Stomach smooth muscle (tissue), 2 donors: Measurements from ENCODE around the gene CIB1.

ENCODE experiments used
- H3K27ac ChIP-seq: one replicate; pipeline ENCODE4 v1.7.0; 2013; ENCODE audit warnings: mild to moderate bottlenecking, low read length, inconsistent platforms
- H3K27me3 ChIP-seq, 2 donors: one replicate each; pipeline ENCODE4 v1.7.0; 2013; ENCODE audit warnings: low read length in 2 of 2; ENCODE audit not compliant: insufficient read depth in 2 of 2, control insufficient read depth in 1 of 2
- H3K36me3 ChIP-seq, 2 donors: one replicate each; pipeline ENCODE4 v1.7.0; 2013; ENCODE audit warnings: low read length in 2 of 2; ENCODE audit not compliant: control insufficient read depth in 2 of 2, insufficient read depth in 2 of 2
- H3K4me1 ChIP-seq: one replicate; pipeline ENCODE4 v1.7.0; 2013; ENCODE audit warnings: low read length; ENCODE audit not compliant: control insufficient read depth, insufficient read depth
- H3K4me3 ChIP-seq, 2 donors: one replicate each; pipeline ENCODE4 v1.7.0; 2013; ENCODE audit warnings: low read length in 2 of 2
- H3K9ac ChIP-seq, 2 donors: one replicate each; pipeline ENCODE4 v1.7.0; 2013; ENCODE audit warnings: low read length in 2 of 2, mild to moderate bottlenecking in 1 of 2
- H3K9me3 ChIP-seq, 2 donors: one replicate each; pipeline ENCODE4 v1.7.0; 2013; ENCODE audit warnings: low read length in 2 of 2; ENCODE audit not compliant: control insufficient read depth in 2 of 2
- donor health status: healthy.
- donor health status: Pancreatic carcinoma.

The CIB1 gene

DNA sequence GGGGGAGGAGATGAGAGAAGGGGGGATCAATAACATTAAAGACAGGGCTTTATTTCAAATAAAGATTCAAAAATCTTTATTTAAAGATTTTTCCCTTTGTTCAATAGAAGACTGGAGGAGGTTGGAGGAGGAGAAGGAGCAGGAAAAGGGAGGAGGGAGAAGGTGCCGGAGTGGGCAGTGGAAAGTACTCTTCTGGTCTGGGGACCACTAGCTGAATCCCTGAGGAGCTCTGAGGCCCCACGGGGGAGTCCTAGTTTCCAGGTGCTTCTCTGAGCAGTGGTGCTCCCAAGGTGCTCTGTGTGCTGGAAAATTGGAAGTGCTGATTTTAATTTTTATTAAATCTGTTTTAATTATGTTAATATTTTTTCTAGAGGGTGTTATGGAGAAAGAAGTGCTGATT is 52.0 kb downstream of the CIB1 start:
- Histone ChIP-seq H3K9me3 (no peaks in the 10 kb centered on the region), H3K27me3 (no peaks in the 10 kb centered on the region), H3K27ac (no peak overlapping the region), H3K4me3 (no peak overlapping the region), H3K4me1 (peaks cover 28% of the 10 kb centered on the region), H3K9ac (no peak overlapping the region), H3K36me3 (no peaks in the 10 kb centered on the region)
